GM18867 (cell line): ENCODE results near the gene CTPS1.

ENCODE experiments used
- ATAC-seq: cut with Tn5 transposase; IDR thresholded peaks from one replicate; pipeline ENCODE4 v1.9.1; 2021; ENCODE audit warnings: mild to moderate bottlenecking, moderate library complexity; ENCODE audit not compliant: unreplicated experiment

CTPS1 gene

DNA sequence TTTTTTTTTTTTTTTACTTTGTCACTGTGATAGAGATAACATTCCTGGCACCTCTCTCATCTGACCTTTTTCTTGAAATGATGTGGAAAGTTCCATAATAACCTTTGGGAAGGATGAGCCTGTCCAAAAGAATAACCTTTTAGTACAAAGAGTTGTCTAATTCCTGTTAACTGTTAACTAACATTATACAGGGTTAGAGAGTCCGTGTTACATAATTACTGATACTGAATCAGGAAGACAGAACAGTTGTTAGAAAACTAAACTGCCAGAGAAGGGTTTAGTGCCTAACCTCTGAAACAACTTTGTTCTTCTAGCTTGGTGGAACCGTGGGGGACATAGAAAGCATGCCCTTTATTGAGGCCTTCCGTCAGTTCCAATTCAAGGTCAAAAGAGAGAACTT, 8.8 kb downstream of the CTPS1 start:
- ATAC-seq = no peak

DNA sequence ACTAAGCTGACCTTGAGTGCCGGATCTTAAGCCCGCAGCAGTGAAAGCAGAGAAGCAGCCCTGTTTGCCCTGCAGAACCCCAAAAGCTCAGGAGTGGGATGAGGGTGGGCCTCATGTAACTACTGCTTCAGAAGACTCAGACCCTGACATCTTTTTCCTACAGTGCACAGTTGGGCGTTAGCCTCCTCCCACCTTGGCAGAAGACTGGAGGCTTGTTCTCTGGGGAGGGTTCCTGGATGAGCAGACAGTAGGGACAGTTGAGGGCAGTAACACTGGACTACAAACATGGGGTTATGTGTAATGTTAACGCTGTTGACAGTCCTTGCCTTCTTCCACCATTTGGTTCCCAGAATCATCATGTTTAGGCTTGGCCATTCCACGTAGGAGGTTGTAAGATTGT, 9.6 kb downstream of the CTPS1 start:
- ATAC-seq = no peak

DNA sequence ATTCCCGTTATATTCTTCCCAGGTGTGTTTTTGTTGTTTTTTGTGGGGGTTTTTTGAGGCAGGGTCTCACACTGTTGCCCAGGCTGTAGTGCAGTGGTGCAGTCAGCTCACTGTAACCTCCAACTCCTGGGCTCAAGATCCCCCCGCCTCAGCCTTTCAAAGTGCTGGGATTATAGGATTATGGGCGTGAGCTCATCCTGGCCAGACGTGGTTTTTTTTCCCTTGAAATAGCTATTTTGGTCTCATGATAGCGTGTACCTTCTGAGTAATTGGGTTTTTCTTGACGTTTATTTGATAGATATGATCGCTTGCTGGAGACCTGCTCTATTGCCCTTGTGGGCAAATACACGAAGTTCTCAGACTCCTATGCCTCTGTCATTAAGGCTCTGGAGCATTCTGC, 17.6 kb downstream of the CTPS1 start:
- no peak for ATAC-seq

DNA sequence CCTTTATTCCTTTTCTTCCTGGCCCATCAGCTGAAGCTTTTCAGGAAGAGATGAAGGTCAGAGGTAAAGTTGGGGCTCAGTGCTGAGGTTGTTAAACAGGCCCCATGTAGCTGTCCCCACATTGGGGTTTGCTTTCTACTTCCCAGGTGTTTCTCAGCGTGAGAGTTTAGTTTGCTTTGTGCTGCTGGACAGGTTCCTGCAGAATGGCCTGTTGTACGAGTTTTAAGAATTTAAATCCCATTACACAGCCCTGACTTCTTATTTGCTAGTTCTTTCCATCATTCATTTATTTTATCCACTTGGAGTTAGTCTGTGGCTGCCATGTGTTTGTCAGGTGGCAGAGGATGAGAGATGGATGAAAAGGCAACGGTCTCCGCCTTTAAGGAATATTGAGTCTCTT, 19.2 kb downstream of the CTPS1 start:
- ATAC-seq = no peak

DNA sequence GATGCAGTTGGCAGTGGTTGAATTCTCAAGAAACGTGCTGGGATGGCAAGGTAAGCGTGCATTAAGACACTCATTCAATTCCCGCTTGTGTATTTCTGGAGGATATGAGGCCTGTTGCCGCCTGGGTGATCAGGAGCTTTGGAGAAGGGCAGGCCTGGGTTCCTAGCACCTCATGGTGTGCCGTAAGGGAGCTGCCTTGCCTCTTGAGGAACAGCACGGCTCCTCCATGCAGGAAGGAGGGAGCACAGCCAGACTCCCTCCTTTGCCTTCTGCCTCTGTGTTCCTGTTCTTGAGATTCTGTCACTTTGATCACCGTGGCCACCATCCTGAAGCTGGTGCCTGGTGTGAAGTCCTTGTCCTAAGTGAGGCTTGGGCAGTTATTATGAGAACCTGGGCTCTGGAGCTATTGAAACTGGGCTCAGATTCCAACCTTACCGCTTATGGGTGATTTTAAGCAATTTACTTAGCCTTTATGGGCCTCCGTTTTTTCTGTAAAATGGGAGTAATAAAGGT, 23.7 kb downstream of the CTPS1 start:
- ATAC-seq = no peak

DNA sequence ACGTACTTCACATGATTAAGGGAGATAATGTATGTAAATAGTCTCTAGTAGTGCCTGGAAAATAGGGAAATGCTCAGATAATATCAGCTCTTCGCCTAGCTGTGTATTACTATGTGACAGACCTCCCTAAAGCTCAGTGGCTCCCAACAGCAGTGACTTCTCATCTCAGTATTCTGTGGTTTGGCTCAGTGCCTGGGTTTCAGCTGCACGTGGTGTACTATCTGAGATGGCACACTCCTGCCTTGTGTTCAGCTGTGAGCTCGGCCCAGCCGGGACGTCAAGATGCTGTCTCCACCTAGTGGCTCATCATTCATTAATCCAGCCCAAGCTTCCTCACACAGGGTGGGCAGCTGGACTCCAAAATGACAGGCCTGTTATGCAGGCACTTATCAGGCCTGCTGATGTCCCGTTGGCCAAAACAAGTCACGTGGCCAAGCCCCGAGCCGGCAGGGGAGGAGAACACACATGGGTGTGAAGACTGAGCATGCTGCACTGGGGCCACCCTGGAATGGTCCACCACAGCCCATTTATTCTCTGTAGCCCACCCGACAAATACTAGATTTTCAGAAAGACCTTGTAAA, 24.2 kb downstream of the CTPS1 start:
- ATAC-seq = peak; percentile 96

DNA sequence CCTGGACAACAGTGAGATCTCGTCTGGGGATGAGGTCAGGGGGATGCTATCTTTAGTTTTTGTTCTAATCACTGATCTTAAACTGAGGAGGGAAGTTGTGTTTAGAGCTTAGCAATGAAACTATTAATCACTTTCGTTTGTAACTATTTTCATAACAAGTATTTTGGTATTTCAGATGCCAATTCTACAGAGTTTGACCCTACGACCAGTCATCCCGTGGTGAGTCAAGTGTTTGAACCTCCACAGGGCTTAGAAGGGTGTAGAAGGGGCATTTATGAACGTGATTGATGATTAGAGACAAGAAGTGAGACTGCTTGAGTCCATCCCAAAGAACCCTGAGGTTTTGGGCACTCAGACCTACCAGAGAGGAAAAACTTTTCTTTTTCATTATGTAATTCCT, 26.4 kb downstream of the CTPS1 start:
- ATAC-seq = no peak

DNA sequence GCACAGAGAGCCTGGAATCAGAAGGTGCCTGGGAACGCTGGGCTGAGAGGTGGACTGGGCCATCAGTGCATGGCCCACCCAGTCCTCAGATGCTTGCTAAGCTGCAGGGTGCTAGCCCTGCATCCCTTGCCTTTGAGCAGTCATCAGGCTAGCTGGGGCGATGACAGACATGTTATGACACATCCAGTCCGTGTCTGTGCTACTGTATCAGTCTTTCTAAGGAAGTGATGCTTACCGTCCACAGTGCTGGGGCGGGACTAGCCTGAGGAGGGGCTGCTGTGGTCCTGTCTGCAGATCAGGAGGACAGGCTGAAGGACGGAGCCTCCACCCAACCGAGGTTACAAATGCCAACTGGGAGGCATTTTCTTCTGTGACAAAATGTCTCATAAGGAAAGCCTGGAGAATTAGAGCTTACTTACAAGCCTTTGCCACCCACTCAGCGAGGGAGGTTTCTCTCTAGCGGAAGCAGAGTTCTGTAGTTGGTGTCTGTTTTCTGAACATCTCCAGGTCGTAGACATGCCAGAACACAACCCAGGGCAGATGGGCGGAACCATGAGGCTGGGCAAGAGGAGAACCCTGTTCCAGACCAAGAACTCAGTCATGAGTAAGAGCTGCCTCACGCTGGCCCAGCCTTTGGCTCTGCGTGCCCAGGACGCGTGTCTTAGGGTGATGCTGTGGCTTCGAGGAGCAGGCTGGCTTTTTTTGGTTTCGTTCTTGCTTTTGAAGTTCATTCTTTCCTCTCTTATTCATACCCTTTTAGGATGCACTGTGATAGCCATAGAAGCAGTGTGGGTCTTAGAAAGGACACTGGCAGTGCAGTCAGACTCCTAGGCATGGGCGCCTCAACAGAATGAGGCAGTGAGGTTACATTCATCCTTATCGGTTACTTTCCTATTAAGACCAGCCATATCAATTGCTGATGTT, 27.7 kb downstream of the CTPS1 start:
- no peak for ATAC-seq

DNA sequence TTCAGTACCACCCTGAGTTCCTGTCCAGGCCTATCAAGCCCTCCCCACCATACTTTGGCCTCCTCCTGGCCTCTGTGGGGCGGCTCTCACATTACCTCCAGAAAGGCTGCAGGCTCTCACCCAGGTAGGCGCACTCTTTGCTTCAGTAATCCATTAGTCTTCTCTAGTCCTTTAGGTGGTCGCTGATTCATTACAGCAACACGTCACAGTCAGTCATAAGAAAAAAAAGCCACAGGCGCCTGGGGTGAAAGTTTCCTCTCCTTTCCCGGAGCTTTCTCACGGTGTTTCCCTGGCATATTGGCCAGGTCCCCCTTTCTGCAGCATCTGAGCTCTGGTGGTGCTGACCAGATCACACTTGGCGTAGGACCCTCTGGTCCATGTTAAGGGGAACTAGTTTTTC, 30.0 kb downstream of the CTPS1 start:
- ATAC-seq = no peak

DNA sequence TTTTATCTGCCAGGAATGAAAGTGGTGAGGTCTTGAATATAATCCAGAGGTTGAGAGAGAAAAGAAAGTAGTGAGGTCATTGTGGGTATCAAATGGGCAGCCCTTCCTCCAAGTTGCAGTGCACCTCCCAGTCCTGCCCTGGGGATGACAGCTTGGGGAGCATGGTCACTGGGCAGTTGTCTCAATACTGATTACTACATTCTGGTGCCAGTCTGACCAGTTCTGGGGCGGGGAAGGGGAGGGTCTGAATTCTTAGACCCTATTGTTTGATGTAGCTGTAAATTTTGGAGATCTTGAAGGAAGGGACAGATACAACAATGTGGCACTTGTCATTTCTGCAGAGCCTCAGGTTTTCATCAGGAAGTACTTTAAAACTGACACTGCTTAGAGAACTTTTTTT, 30.8 kb downstream of the CTPS1 start:
- no peak for ATAC-seq

DNA sequence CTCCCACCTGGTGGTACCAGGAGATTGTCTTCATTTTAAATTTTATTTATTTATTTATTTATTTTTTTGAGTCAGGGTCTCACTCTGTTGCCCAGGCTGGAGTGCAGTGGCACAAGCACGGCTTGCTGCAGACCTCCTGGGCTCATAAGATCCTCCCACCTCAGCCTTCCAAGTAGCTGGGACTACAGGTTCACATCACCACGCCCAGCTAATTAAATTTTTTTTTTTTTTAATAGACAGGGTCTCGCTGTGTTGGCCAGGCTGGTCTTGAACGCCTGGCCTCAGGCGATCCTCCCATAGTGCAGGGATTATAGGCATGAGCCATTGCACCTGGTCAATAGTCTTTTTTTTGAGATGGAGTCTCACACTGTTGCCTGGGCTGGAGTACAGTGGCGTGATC, 33.5 kb downstream of the CTPS1 start:
- ATAC-seq = no peak

DNA sequence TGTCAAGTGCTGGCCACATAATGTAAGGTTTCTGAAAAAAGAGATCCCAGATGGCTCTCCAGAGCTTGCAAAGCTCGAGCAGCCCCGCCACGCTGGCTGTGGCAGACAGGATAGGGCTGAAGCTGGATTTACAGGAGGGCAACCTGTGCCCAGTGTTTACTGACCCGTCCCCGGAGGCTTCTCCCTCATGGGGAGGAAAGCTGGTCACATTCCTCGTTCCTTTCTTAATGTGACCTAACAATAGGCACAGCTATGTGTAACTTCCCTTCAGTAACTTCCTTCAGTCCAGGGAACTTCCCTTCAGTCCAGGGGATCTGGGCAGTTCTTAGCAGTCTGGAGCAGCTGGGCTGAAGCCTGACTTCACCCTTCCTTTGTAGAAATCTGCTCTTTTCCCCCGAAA, 34.3 kb downstream of the CTPS1 start:
- ATAC-seq = no peak

DNA sequence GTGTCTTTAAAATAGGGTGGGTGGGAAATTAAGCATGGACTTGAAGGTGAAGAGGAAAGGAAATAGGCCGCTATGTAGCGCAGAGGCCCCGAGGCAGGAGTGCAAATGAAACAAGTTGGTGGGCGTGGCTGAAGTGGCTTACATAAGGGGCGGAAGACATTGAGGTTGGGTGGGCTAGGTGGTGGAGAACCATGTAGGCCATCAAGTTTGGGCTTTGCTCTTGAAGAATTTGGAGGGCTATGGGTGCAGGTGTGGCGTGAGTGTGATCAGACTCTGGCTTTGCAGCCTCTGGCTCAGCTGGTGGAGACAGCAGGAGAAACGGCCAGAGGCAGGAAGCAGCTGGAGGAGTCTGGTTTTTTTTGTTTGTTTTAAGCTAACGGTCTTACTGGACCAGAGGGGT, 35.4 kb downstream of the CTPS1 start:
- ATAC-seq = no peak

DNA sequence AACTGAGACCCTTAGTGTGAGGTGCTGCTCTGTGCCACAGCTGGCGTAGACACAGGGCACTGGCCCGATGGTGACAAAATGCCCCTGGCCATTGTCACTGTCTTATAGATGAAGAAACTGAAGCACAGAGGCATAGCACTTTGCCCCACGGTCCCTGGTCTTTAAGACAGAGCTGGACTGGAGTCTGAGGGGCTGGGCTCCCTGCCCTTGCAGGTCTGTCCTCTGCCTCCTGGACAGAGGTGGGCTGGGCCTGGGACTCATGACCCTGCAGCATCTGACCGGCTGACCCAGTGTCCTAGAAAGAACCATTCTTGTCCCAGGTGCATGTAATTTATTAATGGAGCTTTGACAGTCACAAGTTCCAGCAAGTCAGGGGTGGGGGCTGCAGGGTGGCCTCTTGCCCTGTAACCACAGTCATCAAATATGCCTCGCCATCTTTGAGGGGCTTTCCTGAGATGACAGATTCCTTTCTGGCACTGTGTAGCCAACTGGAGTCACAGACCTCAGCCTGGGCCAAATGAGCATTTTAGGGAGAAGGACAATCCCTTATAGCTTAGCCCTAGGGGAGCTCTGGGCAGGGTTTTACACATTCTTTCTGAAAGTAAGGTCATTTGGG, 35.9 kb downstream of the CTPS1 start:
- ATAC-seq = no peak

DNA sequence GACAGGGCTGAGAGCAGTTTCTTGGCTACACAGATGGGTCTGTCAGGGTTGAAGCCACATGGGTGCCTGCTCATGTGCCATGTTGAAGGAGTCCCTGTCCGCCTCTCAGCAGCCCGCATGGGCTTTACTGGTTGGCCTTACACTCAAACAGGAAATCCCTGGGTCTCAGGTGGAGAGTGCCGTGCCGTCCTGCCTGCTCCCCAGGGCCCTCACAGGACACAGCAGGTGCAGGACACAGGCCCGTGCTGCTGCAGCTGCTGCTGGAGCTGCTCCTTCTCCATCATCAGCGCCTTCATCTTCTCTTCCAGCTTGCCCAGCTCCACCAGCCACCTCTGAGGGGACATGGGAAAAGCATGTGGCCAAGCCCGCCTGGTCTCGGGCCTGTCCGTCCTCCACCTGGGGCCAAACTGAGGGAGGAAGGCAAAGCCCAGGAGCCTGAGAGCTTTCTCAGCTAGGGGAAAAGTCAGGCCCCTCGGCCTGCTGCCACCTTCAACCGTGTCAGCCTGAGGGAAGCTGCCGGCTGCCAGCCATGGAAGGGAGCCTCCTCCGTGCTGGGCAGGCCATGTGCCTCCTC, 36.5 kb downstream of the CTPS1 start:
- ATAC-seq = no peak

DNA sequence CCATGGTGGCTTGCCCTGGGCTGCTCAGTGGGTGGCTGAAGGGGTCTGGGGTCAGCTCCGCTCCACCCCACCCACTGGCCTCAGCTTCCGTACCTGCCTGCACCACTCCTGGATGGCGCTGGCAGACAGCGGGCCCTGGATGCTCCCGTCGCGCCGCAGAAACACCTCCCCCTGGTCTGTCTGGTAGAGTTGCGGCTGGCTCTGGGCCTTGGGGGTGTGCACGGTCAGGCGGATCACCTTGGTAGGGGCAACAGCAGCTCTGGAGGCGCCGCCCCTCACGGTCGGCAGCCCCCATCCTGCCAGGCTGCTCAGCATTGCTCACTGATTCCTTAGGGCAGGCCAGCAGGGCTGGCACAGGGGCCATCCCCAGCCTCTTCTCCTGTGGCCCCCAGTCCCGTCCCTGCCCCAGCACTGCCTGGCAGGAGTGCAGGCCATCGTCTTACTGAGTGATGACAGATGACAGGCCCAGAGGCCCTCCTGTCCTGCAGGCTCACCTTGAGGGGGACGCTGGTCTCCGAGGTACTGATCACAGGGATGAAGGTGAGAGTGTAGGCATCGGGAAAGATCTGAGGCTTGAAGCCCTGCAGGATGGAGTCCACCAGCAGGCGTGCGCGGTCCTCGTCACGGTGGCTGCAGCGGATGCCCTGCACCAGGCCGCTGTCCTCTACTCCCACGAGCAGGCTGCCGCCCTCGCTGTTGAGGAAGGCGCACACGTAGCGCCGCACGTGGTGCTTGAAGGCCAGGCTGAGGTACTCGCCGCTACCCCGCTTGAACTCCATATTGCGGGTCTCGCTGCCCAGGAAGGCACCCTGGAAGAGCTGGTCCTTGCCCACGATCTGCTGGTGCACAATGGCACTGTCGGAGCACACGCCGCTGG, 37.9 kb downstream of the CTPS1 start:
- no peak for ATAC-seq

DNA sequence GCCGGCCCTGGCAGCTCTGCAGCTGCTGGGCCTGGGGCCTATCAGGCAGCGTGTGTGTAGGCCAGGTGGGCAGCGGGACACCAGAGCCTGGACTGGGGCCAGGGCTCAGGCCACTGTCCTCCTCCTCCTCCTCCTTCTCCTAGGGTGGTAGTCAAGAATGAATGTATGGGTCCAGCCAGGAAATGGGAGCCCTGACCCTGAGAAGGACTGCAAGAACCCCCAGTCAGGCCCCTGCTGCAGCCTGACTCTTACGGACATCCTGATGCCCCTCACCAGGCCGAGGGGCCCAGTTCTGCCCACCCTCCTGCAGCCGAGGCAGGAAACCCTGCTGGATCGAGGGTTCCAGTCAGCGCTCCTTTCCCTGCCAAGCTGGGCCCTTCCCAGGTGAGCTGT, 38.5 kb downstream of the CTPS1 start:
- ATAC-seq = no peak

DNA sequence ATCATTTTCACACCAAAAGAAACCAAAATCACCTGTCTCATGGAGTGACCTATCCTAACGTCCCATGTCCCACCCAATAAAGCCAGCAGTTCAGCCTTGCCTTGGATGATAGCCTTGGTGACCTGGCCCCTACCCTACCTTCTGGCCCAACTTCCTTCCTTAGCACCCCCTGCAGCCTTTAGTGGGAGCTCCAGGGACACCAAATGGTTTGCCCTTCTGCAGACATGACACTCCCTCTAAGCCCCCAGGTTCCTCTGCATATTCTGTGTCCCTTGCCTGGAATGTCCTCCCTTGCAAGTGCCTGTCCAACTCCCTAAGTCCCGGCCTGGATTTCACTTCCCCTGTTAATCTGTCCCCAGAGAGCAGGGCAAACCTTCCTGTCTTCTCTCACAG, 39.9 kb downstream of the CTPS1 start:
- ATAC-seq = no peak

DNA sequence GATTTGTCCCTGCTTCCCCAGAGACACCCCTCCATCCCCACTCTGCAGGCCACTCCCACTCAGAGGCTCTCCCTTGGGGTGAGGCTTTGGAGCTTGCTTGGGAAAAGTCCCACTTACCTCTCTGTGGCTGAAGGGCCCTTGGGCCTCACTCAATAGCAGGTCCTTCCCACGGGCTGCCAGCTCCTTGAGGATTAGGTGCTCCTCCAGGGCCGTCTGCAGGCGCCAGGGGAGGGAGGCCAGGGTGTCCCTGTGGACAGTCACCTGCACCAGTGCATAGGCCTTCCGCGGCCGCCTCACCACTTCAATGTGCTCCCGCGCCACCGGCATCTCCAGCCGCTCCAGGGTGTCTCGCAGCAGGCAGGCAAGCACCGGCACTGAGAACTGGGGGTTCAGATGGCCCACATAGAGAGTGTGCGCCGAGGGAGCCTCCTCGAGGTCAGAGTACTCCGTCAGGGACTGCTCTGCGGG, 40.6 kb downstream of the CTPS1 start:
- no peak for ATAC-seq

DNA sequence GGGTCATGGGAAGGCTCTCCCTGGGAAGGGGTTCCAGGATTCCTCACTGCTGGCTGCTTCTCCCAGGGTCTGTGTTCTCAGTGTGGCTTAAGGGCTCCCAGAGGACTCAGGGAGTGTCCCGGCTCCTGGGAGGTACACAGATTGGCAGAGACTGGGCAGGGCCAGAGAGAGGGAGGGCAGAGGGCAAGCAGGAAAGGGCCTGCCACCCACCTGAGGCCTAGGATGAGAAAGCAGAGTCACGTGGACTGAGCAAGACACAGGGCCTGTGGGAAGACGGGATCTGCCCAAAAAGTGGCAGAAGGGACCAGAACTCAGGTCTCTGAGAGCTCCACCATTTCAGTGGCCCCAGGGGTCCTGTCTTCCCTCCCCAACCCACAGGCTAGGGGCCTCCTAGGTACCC, 41.2 kb downstream of the CTPS1 start:
- no peak for ATAC-seq
